PC-3 (cell line): ENCODE measurements around the gene TENM4. TPM values are rescaled to one million over a fixed set of nuclear protein-coding genes. Genes with fewer than 3 reads are reported as not detected.

Experiments used
- ATAC-seq: fragments of 200-7000 bp; cut with Tn5 transposase; 2 replicates; pipeline ENCODE4 v1.9.1; 2020; ENCODE audit warnings: mild to moderate bottlenecking, moderate library complexity
- BruUV-seq: library from RNA; stranded (reverse); fragments of 400-500 nt; replicated peaks from 2 replicates; lab custom pipeline; 2021; lab: Mats Ljungman, UMichigan
- CTCF ChIA-PET: fragments of 300-600 bp; sonication (Branson Sonifier 250); formaldehyde crosslinking; loops from one replicate; lab custom pipeline; 2022; ENCODE audit warnings: antibody characterized with exemption; lab: Charles Lee
- POLR2A ChIA-PET: fragments of 300-600 bp; sonication (Branson Sonifier 250); formaldehyde crosslinking; loops from one replicate; lab custom pipeline; 2022; ENCODE audit warnings: antibody characterized with exemption; ENCODE audit not compliant: unreplicated experiment; lab: Charles Lee
- DNase-seq: peaks from one replicate; pipeline ENCODE4 v3.0.0-alpha.2; 2015
- H2AFZ ChIP-seq: fragments of 300-600 bp; sonication (generic); 2 replicates; pipeline ENCODE4 v1.6.0; 2016; ENCODE audit warnings: antibody characterized with exemption, low read length
- H3F3A ChIP-seq: fragments of 300-600 bp; sonication (generic); one replicate; pipeline ENCODE4 v1.6.0; 2017; ENCODE audit warnings: antibody characterized with exemption, low read length, control low read depth, mild to moderate bottlenecking; ENCODE audit not compliant: unreplicated experiment
- H3K27ac ChIP-seq: fragments of 300-600 bp; sonication (generic); 2 replicates; pipeline ENCODE4 v1.5.1; 2016; ENCODE audit warnings: mild to moderate bottlenecking, low read length
- H3K27me3 ChIP-seq: fragments of 300-600 bp; sonication (generic); 2 replicates; pipeline ENCODE4 v1.6.1; 2016; ENCODE audit warnings: low read length, mixed read lengths
- H3K36me3 ChIP-seq: fragments of 300-600 bp; sonication (generic); 2 replicates; pipeline ENCODE4 v1.6.1; 2016; ENCODE audit warnings: low read depth, mixed run types, low read length, mixed read lengths
- H3K4me1 ChIP-seq: fragments of 300-600 bp; sonication (generic); 2 replicates; pipeline ENCODE4 v1.5.1; 2016; ENCODE audit warnings: low read length; ENCODE audit not compliant: insufficient read depth
- H3K4me2 ChIP-seq: fragments of 300-600 bp; sonication (generic); 2 replicates; pipeline ENCODE4 v1.6.0; 2016; ENCODE audit warnings: low read length
- H3K4me3 ChIP-seq: fragments of 300-600 bp; sonication (generic); 2 replicates; pipeline ENCODE4 v1.5.1; 2016; ENCODE audit warnings: mild to moderate bottlenecking, low read length, mixed read lengths
- H3K79me2 ChIP-seq: fragments of 300-600 bp; sonication (generic); 2 replicates; pipeline ENCODE4 v1.6.1; 2017; ENCODE audit warnings: low read length, mixed read lengths
- H3K9ac ChIP-seq: fragments of 300-600 bp; sonication (generic); 2 replicates; pipeline ENCODE4 v1.6.0; 2016; ENCODE audit warnings: mild to moderate bottlenecking, low read length
- H3K9me2 ChIP-seq: fragments of 300-600 bp; sonication (generic); replicated peaks from 2 replicates; pipeline ENCODE4 v1.6.1; 2016; ENCODE audit warnings: mixed run types, low read length, mixed read lengths
- H3K9me3 ChIP-seq: fragments of 300-600 bp; sonication (generic); 2 replicates; pipeline ENCODE4 v1.6.1; 2016; ENCODE audit warnings: low read length, mixed read lengths
- H4K20me1 ChIP-seq: fragments of 300-600 bp; sonication (generic); 2 replicates; pipeline ENCODE4 v1.6.1; 2016; ENCODE audit warnings: low read length, mixed read lengths
- EZH2 ChIP-seq: fragments of 300-600 bp; sonication (generic); IDR thresholded peaks from one replicate; pipeline ENCODE4 v1.6.1; 2017; ENCODE audit warnings: antibody characterized with exemption, mild to moderate bottlenecking, low read length; ENCODE audit not compliant: unreplicated experiment
- EZH2phosphoT487 ChIP-seq: fragments of 300-600 bp; sonication (generic); IDR thresholded peaks from 2 replicates; pipeline ENCODE4 v1.6.1; 2018; ENCODE audit warnings: mild to moderate bottlenecking, antibody characterized with exemption, low read length, borderline replicate concordance
- intact Hi-C: fragments of 100-400 bp; cut with micrococcal nuclease; formaldehyde crosslinking; loops from 2 replicates; pipeline ENCODE4 v1.9.0; 2023
- total RNA-seq: library from RNA; depleted of rRNA; stranded (reverse); fragments of >200 nt; gene quantifications from 2 replicates; pipeline ENCODE4 v1.2.3, GENCODE V29; 2014
- TF ChIP-seq, protein P1 (sequence below): fragments of 300-600 bp; sonication (generic); conservative IDR thresholded peaks from 2 replicates; pipeline ENCODE4 v1.5.1; 2017; ENCODE audit warnings: antibody characterized with exemption, low read depth, mild to moderate bottlenecking, low read length

Gene TENM4
- total RNA-seq, 1 experiment from 2014 or later, result 19.7 TPM

DNA sequence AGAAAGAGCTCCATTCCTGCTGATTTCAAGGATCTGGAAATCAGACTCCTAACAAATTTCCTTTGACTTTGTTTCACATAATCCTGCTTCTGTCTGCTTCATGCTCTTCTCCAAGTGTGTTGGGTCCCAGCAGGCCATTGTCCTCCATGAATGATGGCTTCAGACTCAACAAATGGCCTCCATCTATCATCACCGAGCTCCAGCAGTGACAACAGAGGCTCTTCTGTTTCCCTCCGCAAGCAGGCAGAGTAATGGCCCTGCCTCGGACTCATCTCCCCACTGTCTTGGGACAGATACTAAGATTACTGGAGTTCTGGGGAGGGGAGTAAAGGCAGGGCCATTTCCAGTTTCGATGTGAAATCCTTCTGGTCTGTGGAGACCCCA is 127.3 kb downstream of the TENM4 start:
- TF ChIP-seq, protein P1, sequence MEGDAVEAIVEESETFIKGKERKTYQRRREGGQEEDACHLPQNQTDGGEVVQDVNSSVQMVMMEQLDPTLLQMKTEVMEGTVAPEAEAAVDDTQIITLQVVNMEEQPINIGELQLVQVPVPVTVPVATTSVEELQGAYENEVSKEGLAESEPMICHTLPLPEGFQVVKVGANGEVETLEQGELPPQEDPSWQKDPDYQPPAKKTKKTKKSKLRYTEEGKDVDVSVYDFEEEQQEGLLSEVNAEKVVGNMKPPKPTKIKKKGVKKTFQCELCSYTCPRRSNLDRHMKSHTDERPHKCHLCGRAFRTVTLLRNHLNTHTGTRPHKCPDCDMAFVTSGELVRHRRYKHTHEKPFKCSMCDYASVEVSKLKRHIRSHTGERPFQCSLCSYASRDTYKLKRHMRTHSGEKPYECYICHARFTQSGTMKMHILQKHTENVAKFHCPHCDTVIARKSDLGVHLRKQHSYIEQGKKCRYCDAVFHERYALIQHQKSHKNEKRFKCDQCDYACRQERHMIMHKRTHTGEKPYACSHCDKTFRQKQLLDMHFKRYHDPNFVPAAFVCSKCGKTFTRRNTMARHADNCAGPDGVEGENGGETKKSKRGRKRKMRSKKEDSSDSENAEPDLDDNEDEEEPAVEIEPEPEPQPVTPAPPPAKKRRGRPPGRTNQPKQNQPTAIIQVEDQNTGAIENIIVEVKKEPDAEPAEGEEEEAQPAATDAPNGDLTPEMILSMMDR, result no peak
- TF ChIP-seq EZH2 (no peak), EZH2phosphoT487 (no peak)

DNA sequence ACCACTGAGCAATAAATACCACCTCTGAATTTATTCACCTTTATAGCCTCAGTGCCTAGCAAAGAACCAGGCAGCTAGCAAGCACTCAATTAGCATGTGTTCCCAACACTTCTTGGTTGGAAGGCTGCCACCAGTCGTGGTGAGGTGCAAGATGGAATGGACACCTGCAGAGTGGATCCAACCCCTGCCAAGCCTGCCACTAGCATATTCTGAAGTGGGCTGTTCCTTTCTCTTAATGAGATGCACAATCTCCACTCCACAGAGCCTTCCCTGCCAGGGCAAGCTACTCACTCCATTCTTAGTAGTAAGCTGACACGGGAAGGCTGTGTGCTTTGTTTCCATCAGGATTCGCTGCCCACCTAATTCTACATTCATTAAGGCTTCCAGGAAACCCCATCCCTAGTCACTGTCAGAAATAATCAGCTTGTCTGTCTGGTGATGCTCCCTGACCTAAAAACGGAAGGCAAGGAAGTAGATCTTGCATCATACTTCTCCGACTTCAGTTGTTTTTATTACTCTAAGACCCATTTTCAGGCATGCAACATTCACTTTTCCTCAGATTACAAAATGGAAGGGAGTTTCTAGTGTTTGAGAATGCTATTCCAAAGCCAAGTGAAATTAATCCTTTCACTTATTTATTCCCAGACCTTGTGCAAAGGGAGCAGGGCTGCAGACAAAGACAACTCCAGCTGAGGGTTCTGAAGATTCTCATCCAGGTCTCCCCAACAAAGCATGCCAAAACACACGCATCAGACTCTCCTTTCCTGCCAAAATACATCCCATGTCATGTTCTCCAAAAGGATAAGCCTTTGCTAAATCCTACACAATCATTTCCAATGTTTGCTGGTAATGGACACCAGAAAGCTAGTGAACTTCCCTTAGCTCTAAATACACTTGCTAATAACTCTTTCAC is 128.0 kb downstream of the TENM4 start:
- no peak for ATAC-seq
- ChIA-PET CTCF (no interaction called here), POLR2A (no interaction called here)
- Histone ChIP-seq H4K20me1 (no peaks in the 10 kb centered on the region), H3K4me2 (no peak overlapping the region), H3F3A (no peaks in the 10 kb centered on the region), H3K27ac (no peak overlapping the region), H2AFZ (no peak overlapping the region), H3K36me3 (no peaks in the 10 kb centered on the region), H3K9ac (no peak overlapping the region), H3K9me2 (no peaks in the 10 kb centered on the region), H3K27me3 (peaks cover 43% of the 10 kb centered on the region), H3K4me3 (no peak overlapping the region), H3K79me2 (no peaks in the 10 kb centered on the region), H3K4me1 (no peaks in the 10 kb centered on the region), H3K9me3 (no peaks in the 10 kb centered on the region)
- intact Hi-C loops, result no loop called here
- no peak for DNase-seq
- no TSS peak for BruUV-seq
- TF ChIP-seq EZH2phosphoT487 (no peak), EZH2 (no peak)
- TF ChIP-seq, protein P1, result no peak

More for the DNA sequence above, 127.3 kb downstream of the TENM4 start:
- POLR2A ChIA-PET, result no interaction called here
- Histone ChIP-seq H3K79me2 (no peaks in the 10 kb centered on the region), H3F3A (no peaks in the 10 kb centered on the region), H3K36me3 (no peaks in the 10 kb centered on the region), H3K9ac (no peak overlapping the region), H3K9me2 (no peaks in the 10 kb centered on the region), H3K4me1 (no peaks in the 10 kb centered on the region), H3K4me3 (no peak overlapping the region), H4K20me1 (no peaks in the 10 kb centered on the region), H3K27me3 (peaks cover 49% of the 10 kb centered on the region), H3K27ac (no peak overlapping the region), H2AFZ (no peak overlapping the region), H3K4me2 (no peak overlapping the region), H3K9me3 (no peaks in the 10 kb centered on the region)
- ATAC-seq, result no peak
- CTCF ChIA-PET, result no interaction called here
- no peak for DNase-seq
- intact Hi-C loops, result no loop called here
- BruUV-seq, result no TSS peak

DNA sequence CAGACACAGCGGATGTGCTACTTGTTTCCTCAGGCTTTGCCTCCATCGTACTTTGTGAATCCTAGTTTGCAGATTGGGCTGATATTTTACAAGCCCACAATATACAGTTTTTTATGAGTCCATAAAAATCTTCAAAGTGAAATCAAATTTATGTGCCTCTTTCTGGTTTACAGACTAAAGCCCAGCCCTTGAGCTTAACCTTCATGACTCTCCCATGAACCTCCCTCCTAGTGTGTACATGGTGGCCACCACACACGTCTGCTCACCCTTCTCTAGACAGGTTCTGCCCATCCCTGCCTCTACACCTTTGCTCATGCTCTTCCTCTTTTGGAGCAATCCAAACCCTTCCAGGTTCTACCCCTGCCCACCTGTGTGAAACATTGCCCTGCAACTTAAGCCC is 129.4 kb downstream of the TENM4 start:
- no peak for DNase-seq

More for the DNA sequence above, 129.4 kb downstream of the TENM4 start:
- Histone ChIP-seq H3K4me3 (no peak overlapping the region), H3K27ac (no peak overlapping the region), H3K9me2 (no peaks in the 10 kb centered on the region), H3F3A (no peaks in the 10 kb centered on the region), H2AFZ (no peak overlapping the region), H3K79me2 (no peaks in the 10 kb centered on the region), H3K4me1 (no peaks in the 10 kb centered on the region), H3K36me3 (no peaks in the 10 kb centered on the region), H4K20me1 (no peaks in the 10 kb centered on the region), H3K9me3 (no peaks in the 10 kb centered on the region), H3K27me3 (peaks cover 44% of the 10 kb centered on the region), H3K9ac (no peak overlapping the region), H3K4me2 (no peak overlapping the region)
- no TSS peak for BruUV-seq
- POLR2A ChIA-PET, result no interaction called here
- intact Hi-C loops, result no loop called here
- CTCF ChIA-PET, result no interaction called here
- ATAC-seq, result no peak
- TF ChIP-seq EZH2phosphoT487 (no peak), EZH2 (no peak)
- TF ChIP-seq, protein P1, result no peak
